ENCODE data around the gene KDM4B.

The KDM4B gene

GRCh38 chr19:5126498-5127223 is 157.7 kb downstream of the KDM4B start:
- DNase-seq, result no peak

GRCh38 chr19:5127717-5128116 is 158.8 kb downstream of the KDM4B start:
- DNase-seq, result no peak

- DNase-seq, result no peak
Observed at GRCh38 chr19:5128251-5128935, 159.5 kb downstream of the KDM4B start.

GRCh38 chr19:5128936-5129389 is 160.1 kb downstream of the KDM4B start:
- DNase-seq, result no peak

GRCh38 chr19:5129691-5130090 is 160.8 kb downstream of the KDM4B start:
- DNase-seq, result no peak

GRCh38 chr19:5130371-5131030 is 161.6 kb downstream of the KDM4B start:
- no peak for DNase-seq

- no peak for DNase-seq
Observed at GRCh38 chr19:5131031-5131505, 162.2 kb downstream of the KDM4B start.

GRCh38 chr19:5131506-5132205 is 162.7 kb downstream of the KDM4B start:
- DNase-seq, result no peak

- DNase-seq, result no peak
Observed at GRCh38 chr19:5132206-5132560, 163.3 kb downstream of the KDM4B start.

GRCh38 chr19:5132698-5133651 is 164.1 kb downstream of the KDM4B start:
- no peak for DNase-seq

- DNase-seq, result no peak
Observed at GRCh38 chr19:5133986-5134595, 165.2 kb downstream of the KDM4B start.

- DNase-seq, result no peak
Observed at GRCh38 chr19:5134691-5135090, 165.8 kb downstream of the KDM4B start.

GRCh38 chr19:5136073-5136855 is 167.4 kb downstream of the KDM4B start:
- DNase-seq, result no peak

GRCh38 chr19:5137114-5137513 is 168.2 kb downstream of the KDM4B start:
- no peak for DNase-seq

GRCh38 chr19:5137571-5138124 is 168.7 kb downstream of the KDM4B start:
- DNase-seq, result no peak

- DNase-seq, result no peak
Observed at GRCh38 chr19:5138606-5139582, 170.0 kb downstream of the KDM4B start.

GRCh38 chr19:5139583-5140325 is 170.8 kb downstream of the KDM4B start:
- no peak for DNase-seq

GRCh38 chr19:5141129-5141849 is 172.4 kb downstream of the KDM4B start:
- DNase-seq, result no peak

Measured in NCI-H1092 (cell line).